Gastroesophageal sphincter (tissue), 4 donors: ENCODE data around the gene OCEL1. TPM values are rescaled to one million over a fixed set of nuclear protein-coding genes. Genes with fewer than 3 reads are reported as not detected.

Source experiments
- ATAC-seq: fragments of 150-250 bp; one replicate; pipeline ENCODE4 v1.9.1; 2016; ENCODE audit warnings: mild to moderate bottlenecking, moderate library complexity
- H3K27ac ChIP-seq, 4 donors: fragments of 200-600 bp; sonication (generic) in 3 of 4; 1 replicate in 3 of 4; 2 replicates in 1 of 4; pipeline ENCODE4 v1.5.1; 2016 to 2019
- H3K27me3 ChIP-seq: fragments of 200-600 bp; sonication (generic); one replicate; pipeline ENCODE4 v1.5.1; 2019
- H3K36me3 ChIP-seq, 2 donors: fragments of 200-600 bp; sonication (generic); one replicate each; pipeline ENCODE4 v1.5.1; 2019; ENCODE audit warnings: control low read depth in 1 of 2
- H3K4me1 ChIP-seq, 3 donors: fragments of 200-600 bp; sonication (generic); 1 replicate in 2 of 3; 2 replicates in 1 of 3; pipeline ENCODE4 v1.5.1; 2016 to 2019; ENCODE audit warnings: control low read depth in 2 of 3
- H3K4me3 ChIP-seq, 2 donors: fragments of 200-600 bp; sonication (generic); one replicate each; pipeline ENCODE4 v1.5.1; 2019; ENCODE audit warnings: mild to moderate bottlenecking in 1 of 2, moderate library complexity in 1 of 2
- H3K9me3 ChIP-seq, 3 donors: fragments of 200-600 bp; sonication (generic); one replicate each; pipeline ENCODE4 v1.5.1; 2017 to 2019; ENCODE audit warnings: control low read depth in 2 of 3
- CTCF ChIP-seq, 4 experiments: fragments of 200-600 bp in 2 of 4; fragments of 450-650 bp in 2 of 4; sonication (generic) in 1 of 4; IDR thresholded peaks; one replicate each; pipeline ENCODE4 v1.5.1; 2017 to 2019; ENCODE audit warnings: antibody characterized with exemption in 4 of 4, mild to moderate bottlenecking in 2 of 4, moderate library complexity in 2 of 4
- EP300 ChIP-seq: sonication (generic); formaldehyde crosslinking; IDR thresholded peaks from one replicate; pipeline ENCODE4 v1.6.1; 2017; ENCODE audit warnings: antibody characterized with exemption, mild to moderate bottlenecking
- POLR2A ChIP-seq, 2 donors: fragments of 450-650 bp; IDR thresholded peaks; one replicate each; pipeline ENCODE4 v1.6.1; 2017; ENCODE audit warnings: antibody characterized with exemption in 2 of 2, mild to moderate bottlenecking in 2 of 2, moderate library complexity in 1 of 2
- POLR2AphosphoS5 ChIP-seq: sonication (generic); formaldehyde crosslinking; IDR thresholded peaks from one replicate; pipeline ENCODE4 v1.6.1; 2017; ENCODE audit warnings: antibody characterized with exemption
- WGBS, 2 donors: methylation state at CpG; one replicate each; pipeline ENCODE4 v1.1.5; 2018; ENCODE audit warnings: low coverage in 1 of 2; 5-methylcytosine and 5-hydroxymethylcytosine counted together
- total RNA-seq, 4 donors: library from RNA; depleted of rRNA; stranded (reverse); fragments of >200 nt; gene quantifications; one replicate each; pipeline ENCODE4 v1.1.0, GENCODE V29; 2016

The OCEL1 gene
- total RNA-seq, 4 donors from 2014 or later: 3.5 to 15.1 (median 6.5) TPM

- H3K27ac ChIP-seq: peak overlapping the region; percentile 74 to 94 (median 86)
- peaks cover 0 to 19% of the 10 kb centered on the region in 2 donors for H3K36me3 ChIP-seq
- WGBS, 2 donors: 0% methylated on average over 2 of the region's 52 CpGs; no CpG with 5 or more reads in 1 of the 2 donors
- no peaks in the 10 kb centered on the region for H3K27me3 ChIP-seq
- TF ChIP-seq EP300 (no peak), CTCF (IDR thresholded peaks at IDR 0.05) (no peak), POLR2A (IDR thresholded peaks at IDR 0.05) (no peak), POLR2AphosphoS5 (no peak)
- peaks cover 0 to 62% (median 31%) of the 10 kb centered on the region in 3 donors for H3K4me1 ChIP-seq
- H3K9me3 ChIP-seq: no peaks in the 10 kb centered on the region
- peak overlapping the region; percentile 92 to 93 for H3K4me3 ChIP-seq
- ATAC-seq: peak; percentile 20
Measured at GRCh38 chr19:17243830-17244617, 18.0 kb downstream of the OCEL1 start.

GRCh38 chr19:17244618-17245534 lies 18.9 kb downstream of the OCEL1 start:
- peak overlapping the region; percentile 92 to 93 for H3K4me3 ChIP-seq
- H3K4me1 ChIP-seq: peaks cover 0 to 62% (median 31%) of the 10 kb centered on the region in 3 donors
- peaks cover 0 to 10% of the 10 kb centered on the region in 2 donors for H3K36me3 ChIP-seq
- H3K27me3 ChIP-seq: no peaks in the 10 kb centered on the region
- peak overlapping the region; percentile 74 to 94 (median 86) for H3K27ac ChIP-seq
- 0% methylated on average over 10 of the region's 100 CpGs; no CpG with 5 or more reads in 1 of the 2 donors for WGBS, 2 donors
- peak; percentile 9 for ATAC-seq
- TF ChIP-seq CTCF (IDR thresholded peaks at IDR 0.05) (no peak), EP300 (no peak), POLR2A (IDR thresholded peaks at IDR 0.05) (no peak), POLR2AphosphoS5 (no peak)
- no peaks in the 10 kb centered on the region for H3K9me3 ChIP-seq

- Histone ChIP-seq H3K27me3 (no peaks in the 10 kb centered on the region), H3K36me3 (peaks cover 0 to 3% of the 10 kb centered on the region in 2 donors), H3K27ac (peak within 1 kb of the TSS; percentile 74 to 94 (median 86)), H3K4me3 (peak within 1 kb of the TSS; percentile 92 to 93), H3K9me3 (no peaks in the 10 kb centered on the region), H3K4me1 (peaks cover 0 to 62% (median 31%) of the 10 kb centered on the region in 3 donors)
- TF ChIP-seq POLR2A (IDR thresholded peaks at IDR 0.05): peak; percentile 23 to 54
- no peak for TF ChIP-seq CTCF (IDR thresholded peaks at IDR 0.05)
- TF ChIP-seq EP300: no peak
- TF ChIP-seq POLR2AphosphoS5: peak; percentile 53
- ATAC-seq: no peak
- WGBS, 2 donors: no CpG with 5 or more reads among the region's 72 CpGs
Measured at GRCh38 chr19:17245535-17245984, 19.5 kb downstream of the OCEL1 start, which contains the start of gene NR2F6. TSS of gene NR2F6 (minus strand) at chr19:17245919. CDS start at chr19:17245220, 699 bp downstream.

DNA sequence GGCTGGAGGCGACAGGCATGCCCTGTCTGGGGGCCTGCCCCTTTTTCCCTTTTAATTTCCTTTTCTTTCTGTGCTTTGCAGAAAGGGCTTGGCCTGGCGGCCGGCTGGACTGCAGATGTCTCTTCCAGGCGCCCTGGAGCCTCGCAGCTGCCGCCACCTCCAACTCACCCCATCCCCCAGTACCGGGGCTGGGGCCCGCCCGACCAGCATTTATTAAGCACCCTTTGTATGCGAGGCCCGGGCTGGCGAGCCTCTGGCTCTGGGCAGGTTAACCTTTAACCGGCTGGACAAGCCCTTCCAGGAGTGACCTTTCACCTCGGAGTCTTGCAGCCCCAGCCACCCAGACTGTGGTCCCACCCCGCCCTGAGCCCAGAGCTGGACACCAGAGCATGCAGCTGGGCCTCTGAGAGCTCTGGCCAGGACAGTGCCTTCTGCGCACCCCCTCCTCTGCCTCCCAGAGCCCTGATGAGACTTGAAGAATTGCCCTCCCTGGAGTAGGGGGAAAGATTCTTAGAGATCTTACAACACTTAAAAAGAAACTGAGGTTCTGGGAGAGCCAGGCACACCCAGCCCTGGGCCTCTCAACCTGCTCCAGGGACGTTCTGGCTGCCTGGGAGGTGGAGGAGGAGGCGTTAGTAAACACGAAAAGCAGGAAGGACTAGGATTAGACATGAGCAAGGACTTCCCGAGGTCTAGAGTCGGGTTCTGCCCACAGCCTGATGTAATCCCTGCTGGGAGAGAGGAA lies 20.8 kb downstream of the OCEL1 start:
- Histone ChIP-seq H3K36me3 (no peaks in the 10 kb centered on the region), H3K27me3 (no peaks in the 10 kb centered on the region), H3K9me3 (no peaks in the 10 kb centered on the region), H3K4me3 (peak overlapping the region; percentile 52 to 92), H3K4me1 (peaks cover 0 to 53% (median 23%) of the 10 kb centered on the region in 3 donors), H3K27ac (peak overlapping the region; percentile 47 to 94 (median 86))
- TF ChIP-seq EP300 (no peak), POLR2AphosphoS5 (no peak), POLR2A (IDR thresholded peaks at IDR 0.05) (no peak), CTCF (IDR thresholded peaks at IDR 0.05) (no peak)
- WGBS, 2 donors: 4 to 30% methylated on average over 6 to 15 of the region's 21 CpGs
- ATAC-seq: peak; percentile 3
